Left ventricle myocardium inferior (tissue), 1 donor: ENCODE measurements around the gene CALCOCO2. TPM values are rescaled to one million over a fixed set of nuclear protein-coding genes. Genes with fewer than 3 reads are reported as not detected.

Source experiments
- DNase-seq: peaks from one replicate; pipeline ENCODE4 v3.0.0-alpha.2; 2020
- H3K27ac ChIP-seq: fragments of 200-600 bp; replicated peaks from 2 replicates; pipeline ENCODE4 v1.8.0; 2021
- H3K27me3 ChIP-seq: fragments of 200-600 bp; 2 replicates; pipeline ENCODE4 v1.8.0; 2021; ENCODE audit warnings: low read depth
- H3K36me3 ChIP-seq: fragments of 200-600 bp; 2 replicates; pipeline ENCODE4 v1.8.0; 2021
- H3K4me1 ChIP-seq: fragments of 200-600 bp; 2 replicates; pipeline ENCODE4 v1.8.0; 2021
- H3K4me3 ChIP-seq: fragments of 200-600 bp; 2 replicates; pipeline ENCODE4 v1.8.0; 2021; ENCODE audit warnings: mild to moderate bottlenecking, moderate library complexity
- H3K9me3 ChIP-seq: fragments of 200-600 bp; replicated peaks from 2 replicates; pipeline ENCODE4 v1.8.0; 2021
- CTCF ChIP-seq: fragments of 200-600 bp; IDR thresholded peaks from 2 replicates; pipeline ENCODE4 v1.8.0; 2021; ENCODE audit warnings: antibody characterized with exemption, mild to moderate bottlenecking, borderline replicate concordance
- intact Hi-C: fragments of 100-400 bp; cut with micrococcal nuclease; formaldehyde crosslinking; loops from one replicate; pipeline ENCODE4 v1.11.0; 2022
- total RNA-seq: library from RNA; stranded (reverse); fragmentation: NEBNext Ultra II Directional; extraction: Animal tissue kit (Norgen Biotek cat#: 25700); gene quantifications from one replicate; pipeline ENCODE4 v1.2.1, GENCODE V29; 2021
- donor health status: DM: no; HTN: yes; CAD: no; lungs with severe emphysema.

The CALCOCO2 gene
- total RNA-seq, 1 donor from 2014 or later, result 312 TPM

DNA sequence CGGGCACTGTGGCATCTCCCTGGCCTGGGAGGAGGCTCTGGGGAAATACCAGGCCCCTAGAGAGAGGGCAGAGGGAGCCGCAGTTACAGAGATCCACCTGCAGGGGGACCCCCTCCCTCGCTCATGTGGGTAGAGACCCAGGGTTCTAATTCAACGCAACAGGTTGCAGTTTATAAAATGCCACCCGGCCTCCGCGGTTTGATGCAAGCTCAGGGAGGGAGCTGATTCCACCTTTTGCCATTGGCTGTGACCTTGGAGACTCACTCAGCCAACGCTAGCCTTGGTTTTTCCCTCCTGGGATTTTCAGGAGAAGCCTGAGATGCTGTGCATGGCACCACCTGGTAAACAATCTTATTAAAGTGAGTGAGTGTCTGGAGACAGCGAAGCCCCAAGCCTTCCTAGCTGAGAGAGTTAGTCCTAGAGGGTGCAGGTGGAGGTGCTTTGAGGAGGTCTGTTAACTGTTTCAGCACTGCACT, 25.9 kb upstream of the CALCOCO2 start:
- DNase-seq, result peak; percentile 38
- H3K36me3 ChIP-seq, result no peaks in the 10 kb centered on the region
- no peak overlapping the region for H3K27ac ChIP-seq
- H3K4me1 ChIP-seq, result peaks cover 15% of the 10 kb centered on the region
- TF ChIP-seq CTCF, result peak; percentile 95
- H3K4me3 ChIP-seq, result no peak overlapping the region
- H3K9me3 ChIP-seq, result no peaks in the 10 kb centered on the region
- intact Hi-C loops, result no loop called here
- peaks cover 6% of the 10 kb centered on the region for H3K27me3 ChIP-seq

- no peak for DNase-seq
- Histone ChIP-seq H3K27ac (no peak overlapping the region), H3K4me1 (peaks cover 5% of the 10 kb centered on the region), H3K9me3 (no peaks in the 10 kb centered on the region), H3K36me3 (no peaks in the 10 kb centered on the region), H3K27me3 (peaks cover 12% of the 10 kb centered on the region), H3K4me3 (no peak overlapping the region)
- intact Hi-C loops, result no loop called here
- TF ChIP-seq CTCF, result no peak
Observed at GRCh38 chr17:48809182-48809581, 21.7 kb upstream of the CALCOCO2 start.

DNA sequence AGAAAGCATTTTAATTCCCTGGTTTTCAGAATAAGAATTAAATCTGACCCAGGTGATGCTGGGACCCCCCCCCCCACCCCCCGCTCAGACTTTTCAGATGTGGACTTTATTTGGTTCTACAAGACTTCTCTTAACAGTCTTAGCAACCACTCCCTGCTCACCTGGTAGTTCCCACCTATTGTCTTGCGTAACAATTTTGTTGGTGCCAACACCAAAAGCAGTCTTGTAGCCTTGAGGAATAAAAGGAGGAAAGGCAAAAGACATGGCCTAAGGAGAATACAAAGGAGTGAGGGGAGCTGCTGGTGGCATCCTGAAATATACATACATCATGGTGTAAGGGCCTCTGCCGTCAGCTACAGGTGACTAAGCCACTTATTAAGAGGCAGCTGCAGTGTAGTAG, 18.8 kb upstream of the CALCOCO2 start:
- TF ChIP-seq CTCF, result no peak
- H3K4me1 ChIP-seq, result peaks cover 8% of the 10 kb centered on the region
- H3K36me3 ChIP-seq, result no peaks in the 10 kb centered on the region
- peaks cover 12% of the 10 kb centered on the region for H3K27me3 ChIP-seq
- H3K4me3 ChIP-seq, result no peak overlapping the region
- H3K9me3 ChIP-seq, result no peaks in the 10 kb centered on the region
- no peak overlapping the region for H3K27ac ChIP-seq
- intact Hi-C loops, result no loop called here
- no peak for DNase-seq

- Histone ChIP-seq H3K9me3 (no peaks in the 10 kb centered on the region), H3K4me1 (peaks cover 18% of the 10 kb centered on the region), H3K4me3 (no peak overlapping the region), H3K36me3 (no peaks in the 10 kb centered on the region), H3K27me3 (peaks cover 12% of the 10 kb centered on the region), H3K27ac (no peak overlapping the region)
- peak; percentile 35 for DNase-seq
- intact Hi-C loops, result loop anchor here (2.0 kb wide), 1 partner anchor 62 kb away; no protein-coding TSS in a partner anchor
- peak; percentile 85 for TF ChIP-seq CTCF
Observed at GRCh38 chr17:48814504-48814903, 16.3 kb upstream of the CALCOCO2 start.

DNA sequence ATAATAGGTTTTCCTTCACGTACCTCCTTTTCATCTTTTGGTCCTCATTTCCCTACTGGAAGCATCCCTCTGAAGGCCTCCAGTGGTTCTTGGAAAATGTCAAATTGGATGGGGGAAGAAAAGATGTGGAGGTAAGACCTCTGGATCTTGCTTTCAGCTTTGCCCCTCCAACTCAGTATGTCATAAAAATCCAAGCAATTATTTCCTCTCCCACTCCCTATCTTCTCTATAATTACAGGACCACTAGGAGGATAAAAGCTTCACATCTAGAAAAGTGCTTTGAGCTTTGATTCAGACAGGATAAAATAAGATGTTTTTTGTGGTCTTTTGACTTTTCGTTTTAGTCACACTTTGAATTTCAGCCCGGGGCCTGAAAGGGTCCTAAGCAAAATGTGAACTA, 15.5 kb upstream of the CALCOCO2 start:
- TF ChIP-seq CTCF, result no peak
- Histone ChIP-seq H3K27me3 (peaks cover 10% of the 10 kb centered on the region), H3K36me3 (no peaks in the 10 kb centered on the region), H3K27ac (no peak overlapping the region), H3K4me1 (peaks cover 18% of the 10 kb centered on the region), H3K9me3 (no peaks in the 10 kb centered on the region), H3K4me3 (no peak overlapping the region)
- DNase-seq, result no peak
- intact Hi-C loops, result loop anchor here (2.0 kb wide), 1 partner anchor 61 kb away; no protein-coding TSS in a partner anchor
